Renal pelvis (tissue), 4 donors: Measurements from ENCODE around the gene HERC3. TPM values are rescaled to one million over a fixed set of nuclear protein-coding genes. Genes with fewer than 3 reads are reported as not detected.
"Not testable (repeated sequence)": the region's sequence is repeated elsewhere in the genome, so short reads cannot be mapped to it uniquely, and the experiment has no call there.

ENCODE experiments used
- DNase-seq: peaks from one replicate; pipeline ENCODE4 v3.0.0-alpha.2; 2013
- polyA plus RNA-seq, 3 donors: library from polyadenylated mRNA; unstranded; fragments of 120-200 nt; gene quantifications; one replicate each; pipeline ENCODE4 v1.2.1, GENCODE V29; 2013; ENCODE audit not compliant: insufficient read length in 3 of 3

The HERC3 gene
- polyA plus RNA-seq, 3 donors: 13.6 to 16.9 (median 16.0) TPM

GRCh38 chr4:88604978-88605678, 12.8 kb downstream of the HERC3 start:
- no peak for DNase-seq

- DNase-seq: no peak
These were observed 13.5 kb downstream of the HERC3 start for GRCh38 chr4:88605736-88606135.

- DNase-seq: no peak
These were observed 14.6 kb downstream of the HERC3 start for GRCh38 chr4:88606832-88607231.

- no peak for DNase-seq
These were observed 17.1 kb downstream of the HERC3 start for GRCh38 chr4:88609387-88609786.

- not testable (repeated sequence) for DNase-seq
These were observed 17.5 kb downstream of the HERC3 start for GRCh38 chr4:88609794-88610193.

GRCh38 chr4:88610771-88611170, 18.5 kb downstream of the HERC3 start:
- DNase-seq: no peak

GRCh38 chr4:88613417-88613875, 21.2 kb downstream of the HERC3 start:
- DNase-seq: peak; percentile 54

- no peak for DNase-seq
These were observed 21.8 kb downstream of the HERC3 start for GRCh38 chr4:88614058-88614457.

GRCh38 chr4:88616275-88617150, 24.2 kb downstream of the HERC3 start:
- DNase-seq: no peak

GRCh38 chr4:88618782-88619485, 26.7 kb downstream of the HERC3 start:
- no peak for DNase-seq

GRCh38 chr4:88619971-88620370, 27.7 kb downstream of the HERC3 start:
- DNase-seq: no peak

GRCh38 chr4:88621763-88622327, 29.6 kb downstream of the HERC3 start:
- no peak for DNase-seq

- no peak for DNase-seq
These were observed 30.8 kb downstream of the HERC3 start for GRCh38 chr4:88623097-88623496.

- no peak for DNase-seq
These were observed 36.5 kb downstream of the HERC3 start for GRCh38 chr4:88628746-88629145.

- no peak for DNase-seq
These were observed 37.5 kb downstream of the HERC3 start for GRCh38 chr4:88629826-88630225.

- DNase-seq: no peak
These were observed 38.5 kb downstream of the HERC3 start for GRCh38 chr4:88630756-88631155.

- DNase-seq: no peak
These were observed 51.7 kb downstream of the HERC3 start for GRCh38 chr4:88643932-88644331.

GRCh38 chr4:88645994-88646393, 53.7 kb downstream of the HERC3 start:
- no peak for DNase-seq

GRCh38 chr4:88646528-88647280, 54.4 kb downstream of the HERC3 start:
- no peak for DNase-seq

- DNase-seq: no peak
These were observed 57.4 kb downstream of the HERC3 start for GRCh38 chr4:88649716-88650115.

GRCh38 chr4:88653371-88653946, 61.2 kb downstream of the HERC3 start:
- no peak for DNase-seq
